ENCODE data around the gene POLR3G. TPM values are rescaled to one million over a fixed set of nuclear protein-coding genes. Genes with fewer than 3 reads are reported as not detected.

POLR3G gene
- total and polyA plus RNA-seq, 11 donors: 0.30 to 1.6 (median 0.62) TPM

GRCh38 chr5:90495146-90495545 is 20.5 kb downstream of the POLR3G start:
- ATAC-seq (no peak), DNase-seq (no peak)
- 90 to 95% (median 94%) methylated on average over 1 of the region's 1 CpG for WGBS, 4 donors
- Histone ChIP-seq H3K4me3 (no peak overlapping the region), H3K36me3 (no peaks in the 10 kb centered on the region), H3K9me3 (peaks cover 0 to 15% (median 0%) of the 10 kb centered on the region in 12 donors), H3K27me3 (no peaks in the 10 kb centered on the region), H3K27ac (no peak overlapping the region), H3K4me1 (no peaks in the 10 kb centered on the region)
- intact Hi-C loops (cut with DNase I): no loop called here
- TF ChIP-seq, protein P1, sequence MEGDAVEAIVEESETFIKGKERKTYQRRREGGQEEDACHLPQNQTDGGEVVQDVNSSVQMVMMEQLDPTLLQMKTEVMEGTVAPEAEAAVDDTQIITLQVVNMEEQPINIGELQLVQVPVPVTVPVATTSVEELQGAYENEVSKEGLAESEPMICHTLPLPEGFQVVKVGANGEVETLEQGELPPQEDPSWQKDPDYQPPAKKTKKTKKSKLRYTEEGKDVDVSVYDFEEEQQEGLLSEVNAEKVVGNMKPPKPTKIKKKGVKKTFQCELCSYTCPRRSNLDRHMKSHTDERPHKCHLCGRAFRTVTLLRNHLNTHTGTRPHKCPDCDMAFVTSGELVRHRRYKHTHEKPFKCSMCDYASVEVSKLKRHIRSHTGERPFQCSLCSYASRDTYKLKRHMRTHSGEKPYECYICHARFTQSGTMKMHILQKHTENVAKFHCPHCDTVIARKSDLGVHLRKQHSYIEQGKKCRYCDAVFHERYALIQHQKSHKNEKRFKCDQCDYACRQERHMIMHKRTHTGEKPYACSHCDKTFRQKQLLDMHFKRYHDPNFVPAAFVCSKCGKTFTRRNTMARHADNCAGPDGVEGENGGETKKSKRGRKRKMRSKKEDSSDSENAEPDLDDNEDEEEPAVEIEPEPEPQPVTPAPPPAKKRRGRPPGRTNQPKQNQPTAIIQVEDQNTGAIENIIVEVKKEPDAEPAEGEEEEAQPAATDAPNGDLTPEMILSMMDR (IDR thresholded peaks at IDR 0.05): no peak
- no peak for TF ChIP-seq POLR2A (IDR thresholded peaks at IDR 0.05)

GRCh38 chr5:90503596-90503995 is 28.9 kb downstream of the POLR3G start:
- intact Hi-C loops (cut with DNase I): no loop called here
- 71 to 94% (median 84%) methylated on average over 1 of the region's 1 CpG for WGBS, 4 donors

GRCh38 chr5:90504743-90505142 is 30.1 kb downstream of the POLR3G start:
- WGBS, 4 donors: 89 to 94% (median 92%) methylated on average over 2 of the region's 2 CpGs
- DNase-seq (no peak), ATAC-seq (no peak)
- intact Hi-C loops (cut with DNase I): no loop called here
- H3K36me3 ChIP-seq: no peaks in the 10 kb centered on the region
- no peaks in the 10 kb centered on the region for H3K9me3 ChIP-seq
- TF ChIP-seq POLR2A (IDR thresholded peaks at IDR 0.05): no peak
- TF ChIP-seq, protein P1 (IDR thresholded peaks at IDR 0.05): no peak
- no peak overlapping the region for H3K4me3 ChIP-seq
- no peaks in the 10 kb centered on the region for H3K27me3 ChIP-seq
- no peak overlapping the region for H3K27ac ChIP-seq
- H3K4me1 ChIP-seq: no peaks in the 10 kb centered on the region

More at GRCh38 chr5:90503596-90503995, 28.9 kb downstream of the POLR3G start:
- Histone ChIP-seq H3K36me3 (no peaks in the 10 kb centered on the region), H3K4me1 (no peaks in the 10 kb centered on the region), H3K9me3 (no peaks in the 10 kb centered on the region), H3K4me3 (no peak overlapping the region), H3K27me3 (no peaks in the 10 kb centered on the region), H3K27ac (no peak overlapping the region)
- TF ChIP-seq, protein P1 (IDR thresholded peaks at IDR 0.05): no peak
- TF ChIP-seq POLR2A (IDR thresholded peaks at IDR 0.05): no peak
- ATAC-seq (no peak), DNase-seq (no peak)

GRCh38 chr5:90506221-90506620 is 31.6 kb downstream of the POLR3G start:
- ATAC-seq (no peak), DNase-seq (no peak)
- Histone ChIP-seq H3K27me3 (no peaks in the 10 kb centered on the region), H3K9me3 (no peaks in the 10 kb centered on the region), H3K4me1 (no peaks in the 10 kb centered on the region), H3K27ac (no peak overlapping the region), H3K36me3 (no peaks in the 10 kb centered on the region), H3K4me3 (no peak overlapping the region)
- no peak for TF ChIP-seq POLR2A (IDR thresholded peaks at IDR 0.05)
- TF ChIP-seq, protein P1 (IDR thresholded peaks at IDR 0.05): no peak
- intact Hi-C loops (cut with DNase I): no loop called here

Measured in heart left ventricle (tissue), 16 donors.